ENCODE measurements around the gene HILPDA.

The HILPDA gene

GRCh38 chr7:128446306-128446705, 9.4 kb upstream of the HILPDA start:
- Histone ChIP-seq H3K4me3 (replicated peaks; ENCODE audit: insufficient read depth, low read length) (no peak overlapping the region), H3K27me3 (ENCODE audit: insufficient read depth, poor library complexity, severe bottlenecking) (no peaks in the 10 kb centered on the region), H3K27ac (replicated peaks) (no peak overlapping the region)
- TF ChIP-seq CTCF (IDR thresholded peaks at IDR 0.05; ENCODE audit: insufficient read depth, low read length) (no peak), POLR2AphosphoS5 (IDR thresholded peaks at IDR 0.05; ENCODE audit: low read depth) (no peak), SPI1 (IDR thresholded peaks at IDR 0.05; ENCODE audit: borderline replicate concordance, low read depth) (no peak), GABPA (IDR thresholded peaks at IDR 0.05; ENCODE audit: low read depth) (no peak), REST (IDR thresholded peaks at IDR 0.05; ENCODE audit: insufficient replicate concordance, low read depth) (no peak)
- no peak for DNase-seq (ENCODE audit: low read depth in 1 of 2, low spot score in 1 of 2)

GRCh38 chr7:128447941-128448564, 7.6 kb upstream of the HILPDA start:
- no peak overlapping the region for H3K4me3 ChIP-seq (replicated peaks; ENCODE audit: insufficient read depth, low read length)
- H3K27ac ChIP-seq (replicated peaks), result no peak overlapping the region
- no peak for DNase-seq (ENCODE audit: low read depth in 1 of 2, low spot score in 1 of 2)
- TF ChIP-seq SPI1 (IDR thresholded peaks at IDR 0.05; ENCODE audit: borderline replicate concordance, low read depth) (no peak), POLR2AphosphoS5 (IDR thresholded peaks at IDR 0.05; ENCODE audit: low read depth) (no peak), CTCF (IDR thresholded peaks at IDR 0.05; ENCODE audit: insufficient read depth, low read length) (no peak), GABPA (IDR thresholded peaks at IDR 0.05; ENCODE audit: low read depth) (no peak), REST (IDR thresholded peaks at IDR 0.05; ENCODE audit: insufficient replicate concordance, low read depth) (no peak)
- no peaks in the 10 kb centered on the region for H3K27me3 ChIP-seq (ENCODE audit: insufficient read depth, poor library complexity, severe bottlenecking)

GRCh38 chr7:128448751-128449302, 6.9 kb upstream of the HILPDA start:
- Histone ChIP-seq H3K27me3 (ENCODE audit: insufficient read depth, poor library complexity, severe bottlenecking) (no peaks in the 10 kb centered on the region), H3K4me3 (replicated peaks; ENCODE audit: insufficient read depth, low read length) (no peak overlapping the region), H3K27ac (replicated peaks) (no peak overlapping the region)
- TF ChIP-seq CTCF (IDR thresholded peaks at IDR 0.05; ENCODE audit: insufficient read depth, low read length), result no peak
- no peak for TF ChIP-seq GABPA (IDR thresholded peaks at IDR 0.05; ENCODE audit: low read depth)
- no peak for TF ChIP-seq POLR2AphosphoS5 (IDR thresholded peaks at IDR 0.05; ENCODE audit: low read depth)
- TF ChIP-seq REST (IDR thresholded peaks at IDR 0.05; ENCODE audit: insufficient replicate concordance, low read depth), result no peak
- TF ChIP-seq SPI1 (IDR thresholded peaks at IDR 0.05; ENCODE audit: borderline replicate concordance, low read depth), result no peak
- no peak for DNase-seq (ENCODE audit: low read depth in 1 of 2, low spot score in 1 of 2)
